GM12878 (cell line): ENCODE results near the gene CFI. TPM values are rescaled to one million over a fixed set of nuclear protein-coding genes. Genes with fewer than 3 reads are reported as not detected.
A peak's percentile ranks its signal among the peaks of the same experiment; 100 is the strongest.

Experiments used
- ATAC-seq: fragments of 200-7000 bp; cut with Tn5 transposase; 3 replicates; pipeline ENCODE4 v1.9.1; 2020; ENCODE audit warnings: mild to moderate bottlenecking, moderate library complexity
- BruUV-seq: library from RNA; stranded (reverse); fragments of 400-500 nt; replicated peaks from 2 replicates; lab custom pipeline; 2021; lab: Mats Ljungman, UMichigan
- CTCF ChIA-PET: fragments of 300-600 bp; sonication (Branson Sonifier 250); formaldehyde crosslinking; extraction: SDS; loops from one replicate; lab custom pipeline; 2021; ENCODE audit warnings: inconsistent platforms; lab: Yijun Ruan, JAX
- POLR2A ChIA-PET: fragments of 350-600 bp; formaldehyde crosslinking; extraction: SDS; loops from one replicate; lab custom pipeline; 2021; ENCODE audit warnings: inconsistent platforms; lab: Charles Lee
- RAD21 ChIA-PET: fragments of 300-600 bp; sonication (Branson Sonifier 250); formaldehyde crosslinking; loops from one replicate; lab custom pipeline; 2023; ENCODE audit warnings: antibody characterized with exemption; ENCODE audit not compliant: unreplicated experiment; lab: Charles Lee
- SMC1A ChIA-PET: fragments of 300-600 bp; sonication (Branson Sonifier 250); formaldehyde crosslinking; loops from one replicate; lab custom pipeline; 2023; ENCODE audit not compliant: unreplicated experiment, uncharacterized antibody; lab: Charles Lee
- DNase-seq: peaks from one replicate; pipeline ENCODE4 v3.0.0-alpha.2; 2011; ENCODE audit warnings: low read depth, low spot score
- FAIRE-seq: peaks from 3 replicates; lab custom pipeline; 2011; peaks lifted over from hg19 to GRCh38; lab: Jason Lieb, UNC
- H2AFZ ChIP-seq: 2 replicates; pipeline ENCODE4 v1.6.0; 2011; ENCODE audit warnings: low read depth, low read length, control low read depth; ENCODE audit not compliant: control insufficient read depth
- H3K27ac ChIP-seq: 2 replicates; pipeline ENCODE4 v1.5.1; 2011; ENCODE audit warnings: control low read depth; ENCODE audit not compliant: control insufficient read depth, insufficient read depth
- H3K27me3 ChIP-seq, 2 experiments: replicated peaks in 1 of 2; 2 replicates each; pipeline versions ENCODE4 v1.6.0 to v1.6.1; 2011; ENCODE audit warnings: low read length in 1 of 2; ENCODE audit not compliant: control insufficient read depth in 2 of 2, insufficient read depth in 2 of 2
- H3K36me3 ChIP-seq, 2 experiments: 2 replicates each; pipeline ENCODE4 v1.5.1; 2011; ENCODE audit warnings: low read length in 1 of 2; ENCODE audit not compliant: control insufficient read depth in 2 of 2, insufficient read depth in 2 of 2
- H3K4me1 ChIP-seq: 2 replicates; pipeline ENCODE4 v1.6.1; 2011; ENCODE audit warnings: mild to moderate bottlenecking, low read length, moderate library complexity, mixed read lengths; ENCODE audit not compliant: control insufficient read depth, insufficient read depth
- H3K4me2 ChIP-seq: 2 replicates; pipeline ENCODE4 v1.6.0; 2011; ENCODE audit warnings: control low read depth; ENCODE audit not compliant: control insufficient read depth, insufficient read depth
- H3K4me3 ChIP-seq: fragments of 200-600 bp; sonication (generic); 2 replicates; pipeline ENCODE4 v1.5.1; 2016
- H3K79me2 ChIP-seq: 2 replicates; pipeline ENCODE4 v1.6.0; 2011; ENCODE audit warnings: low read length; ENCODE audit not compliant: control insufficient read depth, insufficient read depth
- H3K9ac ChIP-seq: 2 replicates; pipeline ENCODE4 v1.8.0; 2011; ENCODE audit warnings: low read length, control low read depth, mixed read lengths; ENCODE audit not compliant: control insufficient read depth, insufficient read depth
- H3K9me3 ChIP-seq: replicated peaks from 3 replicates; pipeline ENCODE4 v1.5.1; 2011; ENCODE audit warnings: mild to moderate bottlenecking, low read length; ENCODE audit not compliant: control insufficient read depth, insufficient read depth
- H4K20me1 ChIP-seq: 2 replicates; pipeline ENCODE4 v1.6.0; 2011; ENCODE audit not compliant: control insufficient read depth, insufficient read depth
- CREM ChIP-seq: IDR thresholded peaks from 2 replicates; pipeline ENCODE4 v1.6.1; 2014; ENCODE audit warnings: antibody characterized with exemption, low read depth
- KLF5 ChIP-seq: fragments of 450-650 bp; IDR thresholded peaks from 2 replicates; pipeline ENCODE4 v1.6.1; 2014; ENCODE audit warnings: mild to moderate bottlenecking; ENCODE audit not compliant: partially characterized antibody
- RAD21 ChIP-seq: IDR thresholded peaks from 2 replicates; pipeline ENCODE4 v1.6.1; 2011; ENCODE audit warnings: mild to moderate bottlenecking, low read depth, low read length, moderate library complexity; ENCODE audit not compliant: insufficient read depth
- SMC3 ChIP-seq: IDR thresholded peaks from 2 replicates; pipeline ENCODE4 v1.6.1; 2011; ENCODE audit warnings: low read length, improper control_type of control experiment, borderline replicate concordance
- TCF12 ChIP-seq: IDR thresholded peaks from 2 replicates; pipeline ENCODE4 v1.6.1; 2011; ENCODE audit warnings: low read depth, mild to moderate bottlenecking, low read length
- TCF7 ChIP-seq: IDR thresholded peaks from 2 replicates; pipeline ENCODE4 v1.6.1; 2014; ENCODE audit warnings: antibody characterized with exemption, borderline replicate concordance
- YBX1 ChIP-seq: fragments of 450-650 bp; IDR thresholded peaks from 2 replicates; pipeline ENCODE4 v1.6.1; 2016; ENCODE audit warnings: antibody characterized with exemption
- YY1 ChIP-seq: IDR thresholded peaks from 2 replicates; pipeline ENCODE4 v1.6.1; 2011; ENCODE audit warnings: low read depth, mild to moderate bottlenecking, low read length
- ZNF384 ChIP-seq: IDR thresholded peaks from 2 replicates; pipeline ENCODE4 v1.6.1; 2012; ENCODE audit warnings: low read depth, mild to moderate bottlenecking, low read length, improper control_type of control experiment, borderline replicate concordance
- ZNF622 ChIP-seq: fragments of 450-650 bp; IDR thresholded peaks from 2 replicates; pipeline ENCODE4 v1.6.1; 2017; ENCODE audit warnings: mild to moderate bottlenecking, inconsistent platforms
- WGBS: methylation state at CpG from one replicate; pipeline ENCODE4 v1.1.6; 2016; ENCODE audit warnings: low lambda C conversion rate; ENCODE audit not compliant: insufficient replicate concordance, insufficient coverage; ENCODE audit errors: missing lambda C conversion rate; 5-methylcytosine and 5-hydroxymethylcytosine counted together
- in situ Hi-C: fragments of 300-500 bp; cut with MboI; formaldehyde crosslinking; loops from 9 replicates; pipeline ENCODE4 v1.14.3; 2018; ENCODE audit warnings: mixed read lengths
- intact Hi-C: fragments of 100-400 bp; cut with micrococcal nuclease; formaldehyde crosslinking; loops from one replicate; pipeline ENCODE4 v1.14.2; 2022; ENCODE audit not compliant: unreplicated experiment
- polyA plus RNA-seq, 11 experiments: library from polyadenylated mRNA; depleted of rRNA in 4 of 11; unstranded in 6 of 11; stranded (reverse) in 5 of 11; fragments of >200 nt; fragmentation: Nextera tagmentation in 4 of 11; fragmentation: Illumina TruSeq in 1 of 11; extraction: Ambion mirVana in 4 of 11; extraction: Trizol in 1 of 11; gene quantifications; 1 replicate in 1 of 11; 2 replicates in 10 of 11; pipeline versions ENCODE4 v1.2.1 to v1.2.3, GENCODE V29; 2011 to 2016; ENCODE audit warnings: inconsistent platforms in 2 of 11, missing spikeins in 2 of 11, low read depth in 1 of 11
- total RNA-seq, 4 experiments: library from RNA; depleted of rRNA in 3 of 4; stranded (reverse); fragments of >200 nt in 3 of 4; fragmentation: Illumina TruSeq in 1 of 4; extraction: Trizol in 1 of 4; gene quantifications; 2 replicates each; pipeline versions ENCODE4 v1.2.1 to v1.2.3, GENCODE V29; 2013 to 2021
- TF ChIP-seq, protein P1 (sequence below), 3 experiments: IDR thresholded peaks in 2 of 3; conservative IDR thresholded peaks in 1 of 3; 2 replicates each; pipeline ENCODE4 v1.5.1; 2011; ENCODE audit warnings: low read depth in 3 of 3, low read length in 3 of 3, mild to moderate bottlenecking in 3 of 3, control low read depth in 2 of 3, moderate library complexity in 2 of 3, inconsistent platforms in 1 of 3, mixed read lengths in 1 of 3; ENCODE audit not compliant: control insufficient read depth in 2 of 3, insufficient read depth in 1 of 3; ENCODE audit errors: extremely low read depth in 1 of 3

Gene CFI
- total and polyA plus RNA-seq, 10 of the 15 experiments (the other 5 are each of a cell fraction or from before 2014, with no cell fraction given) = 0.15 to 0.28 TPM; not detected in 8

GRCh38 chr4:109803924-109804571 lies 2.2 kb upstream of the CFI start:
- Histone ChIP-seq H3K27ac (no peak overlapping the region), H3K4me2 (no peak overlapping the region), H3K36me3 (no peaks in the 10 kb centered on the region), H3K4me3 (no peak overlapping the region), H3K79me2 (no peaks in the 10 kb centered on the region)
- RAD21 ChIA-PET = interaction anchor here (0.8 to 1.3 kb wide), 7 partner anchors 23 to 381 kb away, joined by 3 to 6 read pairs (median 3); partner anchors contain the start of genes CASP6 and MCUB
- CTCF ChIA-PET = interaction anchor here (0.6 to 2.1 kb wide), 19 partner anchors 13 to 386 kb away, joined by 3 to 7 read pairs (median 4); partner anchors contain the start of gene CASP6
- peak; percentile 27 for FAIRE-seq
- SMC1A ChIA-PET = interaction anchor here (0.7 to 1.5 kb wide), 11 partner anchors 23 to 385 kb away, joined by 3 to 9 read pairs (median 4); partner anchors contain the start of gene SEC24B
- POLR2A ChIA-PET = interaction anchor here (0.5 kb wide), 1 partner anchor 244 kb away, joined by 3 read pairs; no protein-coding TSS in a partner anchor
- 0% methylated on average over 4 of the region's 4 CpGs for WGBS
- TF ChIP-seq, protein P1, sequence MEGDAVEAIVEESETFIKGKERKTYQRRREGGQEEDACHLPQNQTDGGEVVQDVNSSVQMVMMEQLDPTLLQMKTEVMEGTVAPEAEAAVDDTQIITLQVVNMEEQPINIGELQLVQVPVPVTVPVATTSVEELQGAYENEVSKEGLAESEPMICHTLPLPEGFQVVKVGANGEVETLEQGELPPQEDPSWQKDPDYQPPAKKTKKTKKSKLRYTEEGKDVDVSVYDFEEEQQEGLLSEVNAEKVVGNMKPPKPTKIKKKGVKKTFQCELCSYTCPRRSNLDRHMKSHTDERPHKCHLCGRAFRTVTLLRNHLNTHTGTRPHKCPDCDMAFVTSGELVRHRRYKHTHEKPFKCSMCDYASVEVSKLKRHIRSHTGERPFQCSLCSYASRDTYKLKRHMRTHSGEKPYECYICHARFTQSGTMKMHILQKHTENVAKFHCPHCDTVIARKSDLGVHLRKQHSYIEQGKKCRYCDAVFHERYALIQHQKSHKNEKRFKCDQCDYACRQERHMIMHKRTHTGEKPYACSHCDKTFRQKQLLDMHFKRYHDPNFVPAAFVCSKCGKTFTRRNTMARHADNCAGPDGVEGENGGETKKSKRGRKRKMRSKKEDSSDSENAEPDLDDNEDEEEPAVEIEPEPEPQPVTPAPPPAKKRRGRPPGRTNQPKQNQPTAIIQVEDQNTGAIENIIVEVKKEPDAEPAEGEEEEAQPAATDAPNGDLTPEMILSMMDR (IDR thresholded peaks at IDR 0.05 in 2 of 3, conservative IDR thresholded peaks at IDR 0.05 in 1 of 3; ENCODE audit: control insufficient read depth in 2 of 3, extremely low read depth in 1 of 3, insufficient read depth in 1 of 3, low read depth in 3 of 3, low read length in 3 of 3) = peak; percentile 50 to 67 (median 53); a peak in 5 of 6 replicates
- TF ChIP-seq ZNF384 (no peak), RAD21 (peak; percentile 70), ZNF622 (no peak), CREM (no peak), KLF5 (no peak), TCF7 (no peak), YY1 (0 out of 2 replicates have a peak, but pooled peaks have one; percentile 20), YBX1 (no peak), TCF12 (no peak), SMC3 (peak; percentile 68; the same call in 1 of the 2 replicates)
- TF ChIP-seq, all 136 proteins: peak for 4
- DNase-seq (peak; percentile 7), ATAC-seq (peak; percentile 94)
- Histone ChIP-seq H3K27me3 (peaks cover 0 to 2% of the 10 kb centered on the region in 2 experiments; a peak in 1 of 4 replicates), H3K9me3 (no peaks in the 10 kb centered on the region), H2AFZ (no peak overlapping the region), H4K20me1 (no peaks in the 10 kb centered on the region), H3K4me1 (no peaks in the 10 kb centered on the region), H3K9ac (no peak overlapping the region)
- BruUV-seq = no TSS peak
- in situ Hi-C loops = no loop called here
- intact Hi-C loops = loop anchor here (1.0 kb wide), 2 partner anchors 102 to 382 kb away; no protein-coding TSS in a partner anchor
